HepG2 (cell line): ENCODE measurements around the gene WIPF2. TPM values are rescaled to one million over a fixed set of nuclear protein-coding genes. Genes with fewer than 3 reads are reported as not detected.

Source experiments
- EED ChIP-seq: sonication (generic); formaldehyde crosslinking; IDR thresholded peaks from 2 replicates; pipeline ENCODE4 v1.5.0; 2020; ENCODE audit warnings: mild to moderate bottlenecking, missing genetic modification reagents
- HOXD1 ChIP-seq: sonication (generic); formaldehyde crosslinking; IDR thresholded peaks from 2 replicates; pipeline ENCODE4 v1.5.0; 2020; ENCODE audit warnings: missing genetic modification reagents
- KLF9 ChIP-seq: IDR thresholded peaks from 2 replicates; pipeline ENCODE4 v1.6.1; 2016; ENCODE audit warnings: low read depth
- RAD21 ChIP-seq: fragments of 450-650 bp; formaldehyde crosslinking; IDR thresholded peaks from 2 replicates; pipeline ENCODE4 v1.5.0; 2020; ENCODE audit warnings: mild to moderate bottlenecking
- REL ChIP-seq: sonication (generic); formaldehyde crosslinking; conservative IDR thresholded peaks from 2 replicates; pipeline ENCODE4 v1.8.0; 2022; ENCODE audit warnings: mild to moderate bottlenecking, missing genetic modification reagents, moderate library complexity
- SMARCE1 ChIP-seq: fragments of 450-650 bp; IDR thresholded peaks from 2 replicates; pipeline ENCODE4 v1.6.1; 2017; ENCODE audit warnings: borderline replicate concordance
- XRCC5 ChIP-seq: fragments of 200-400 bp; formaldehyde crosslinking; optimal IDR thresholded peaks from 2 replicates; pipeline ENCODE3; 2017; ENCODE audit warnings: mild to moderate bottlenecking, low read length
- ZBTB7A ChIP-seq: sonication (generic); formaldehyde crosslinking; IDR thresholded peaks from 2 replicates; pipeline ENCODE4 v1.8.0; 2022; ENCODE audit warnings: mild to moderate bottlenecking, missing genetic modification reagents
- ZKSCAN5 ChIP-seq: sonication (generic); formaldehyde crosslinking; IDR thresholded peaks from 2 replicates; pipeline ENCODE4 v1.5.1; 2020; ENCODE audit warnings: mild to moderate bottlenecking, missing genetic modification reagents
- ZNF615 ChIP-seq: sonication (generic); formaldehyde crosslinking; IDR thresholded peaks from 2 replicates; pipeline ENCODE4 v1.5.0; 2020; ENCODE audit warnings: mild to moderate bottlenecking, missing genetic modification reagents, borderline replicate concordance
- ZNF652 ChIP-seq: IDR thresholded peaks from 2 replicates; pipeline ENCODE4 v1.6.1; 2016; ENCODE audit warnings: low read depth, borderline replicate concordance
- polyA plus RNA-seq, 8 experiments: library from polyadenylated mRNA; depleted of rRNA in 3 of 8; stranded (reverse) in 7 of 8; unstranded in 1 of 8; fragments of >200 nt; fragmentation: Illumina TruSeq in 4 of 8; extraction: Trizol in 4 of 8; gene quantifications; 2 replicates each; pipeline versions ENCODE4 v1.2.1 to v1.2.3, GENCODE V29; 2011 to 2016; ENCODE audit warnings: low read depth in 4 of 8, missing spikeins in 1 of 8, mixed read lengths in 1 of 8; ENCODE audit not compliant: insufficient read depth in 1 of 8
- total RNA-seq, 5 experiments: library from RNA; depleted of rRNA; stranded (reverse); fragments of >200 nt; fragmentation: Illumina TruSeq; extraction: Trizol; gene quantifications; 2 replicates each; pipeline ENCODE4 v1.2.3, GENCODE V29; 2016; ENCODE audit warnings: low read depth in 1 of 5
- TF ChIP-seq, protein P1 (sequence below): sonication (generic); formaldehyde crosslinking; IDR thresholded peaks from 2 replicates; pipeline ENCODE4 v1.9.0; 2021; ENCODE audit warnings: missing genetic modification reagents, borderline replicate concordance
- TF ChIP-seq, protein P2 (sequence below): sonication (generic); formaldehyde crosslinking; IDR thresholded peaks from 2 replicates; pipeline ENCODE4 v1.5.0; 2020; ENCODE audit warnings: mild to moderate bottlenecking, missing genetic modification reagents, borderline replicate concordance
- TF ChIP-seq, protein P3 (sequence below): sonication (generic); formaldehyde crosslinking; IDR thresholded peaks from 2 replicates; pipeline ENCODE4 v1.4.0; 2020; ENCODE audit warnings: mild to moderate bottlenecking, missing genetic modification reagents
- TF ChIP-seq, protein P4 (sequence below): sonication (generic); formaldehyde crosslinking; IDR thresholded peaks from 2 replicates; pipeline ENCODE4; 2020; ENCODE audit warnings: missing genetic modification reagents, mild to moderate bottlenecking, borderline replicate concordance
- TF ChIP-seq, protein P5 (sequence below): sonication (generic); formaldehyde crosslinking; IDR thresholded peaks from 2 replicates; pipeline ENCODE4 v1.8.0; 2022; ENCODE audit warnings: missing genetic modification reagents, low read depth, mild to moderate bottlenecking, borderline replicate concordance

The WIPF2 gene
- total and polyA plus RNA-seq, 2 of the 13 experiments (the other 11 are each of a cell fraction or from before 2014, with no cell fraction given): 7.2 to 10.8 TPM

DNA sequence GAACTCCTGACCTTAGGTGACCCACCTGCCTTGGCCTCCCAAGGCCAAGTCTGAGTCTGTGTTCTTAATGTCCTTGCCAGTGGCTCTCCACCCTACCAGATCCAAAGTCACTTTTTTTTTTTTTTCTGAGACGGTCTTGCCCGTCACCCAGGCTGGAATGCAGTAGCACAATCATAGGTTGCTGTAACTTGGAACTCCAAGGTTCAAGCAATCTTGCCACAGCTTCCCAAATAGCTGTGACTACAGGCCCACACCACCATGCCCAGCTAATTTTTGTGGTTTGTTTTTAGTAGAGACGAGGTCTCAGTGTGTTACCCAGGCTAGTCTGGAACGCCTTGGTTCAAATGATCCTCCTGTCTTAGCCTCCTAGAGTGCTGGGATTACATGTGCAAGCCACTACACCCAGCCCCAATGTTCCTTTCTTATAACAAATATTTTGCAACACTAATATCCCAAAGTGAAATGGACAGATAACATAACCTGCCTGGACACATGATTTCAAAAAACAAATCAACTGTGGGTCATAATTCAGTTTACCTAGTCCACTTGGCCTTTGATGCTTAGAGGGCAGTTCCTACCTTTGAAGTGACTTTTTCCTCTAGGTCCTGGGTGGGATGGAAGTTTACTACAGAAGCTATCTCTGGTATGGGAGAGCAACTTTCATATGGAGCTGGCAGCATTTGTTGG lies 45.9 kb upstream of the WIPF2 start (continued):
- TF ChIP-seq, protein P1, sequence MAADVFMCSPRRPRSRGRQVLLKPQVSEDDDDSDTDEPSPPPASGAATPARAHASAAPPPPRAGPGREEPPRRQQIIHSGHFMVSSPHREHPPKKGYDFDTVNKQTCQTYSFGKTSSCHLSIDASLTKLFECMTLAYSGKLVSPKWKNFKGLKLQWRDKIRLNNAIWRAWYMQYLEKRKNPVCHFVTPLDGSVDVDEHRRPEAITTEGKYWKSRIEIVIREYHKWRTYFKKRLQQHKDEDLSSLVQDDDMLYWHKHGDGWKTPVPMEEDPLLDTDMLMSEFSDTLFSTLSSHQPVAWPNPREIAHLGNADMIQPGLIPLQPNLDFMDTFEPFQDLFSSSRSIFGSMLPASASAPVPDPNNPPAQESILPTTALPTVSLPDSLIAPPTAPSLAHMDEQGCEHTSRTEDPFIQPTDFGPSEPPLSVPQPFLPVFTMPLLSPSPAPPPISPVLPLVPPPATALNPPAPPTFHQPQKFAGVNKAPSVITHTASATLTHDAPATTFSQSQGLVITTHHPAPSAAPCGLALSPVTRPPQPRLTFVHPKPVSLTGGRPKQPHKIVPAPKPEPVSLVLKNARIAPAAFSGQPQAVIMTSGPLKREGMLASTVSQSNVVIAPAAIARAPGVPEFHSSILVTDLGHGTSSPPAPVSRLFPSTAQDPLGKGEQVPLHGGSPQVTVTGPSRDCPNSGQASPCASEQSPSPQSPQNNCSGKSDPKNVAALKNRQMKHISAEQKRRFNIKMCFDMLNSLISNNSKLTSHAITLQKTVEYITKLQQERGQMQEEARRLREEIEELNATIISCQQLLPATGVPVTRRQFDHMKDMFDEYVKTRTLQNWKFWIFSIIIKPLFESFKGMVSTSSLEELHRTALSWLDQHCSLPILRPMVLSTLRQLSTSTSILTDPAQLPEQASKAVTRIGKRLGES: no peak
- TF ChIP-seq KLF9 (CRISPR knock-in tag): no peak
- TF ChIP-seq, protein P2, sequence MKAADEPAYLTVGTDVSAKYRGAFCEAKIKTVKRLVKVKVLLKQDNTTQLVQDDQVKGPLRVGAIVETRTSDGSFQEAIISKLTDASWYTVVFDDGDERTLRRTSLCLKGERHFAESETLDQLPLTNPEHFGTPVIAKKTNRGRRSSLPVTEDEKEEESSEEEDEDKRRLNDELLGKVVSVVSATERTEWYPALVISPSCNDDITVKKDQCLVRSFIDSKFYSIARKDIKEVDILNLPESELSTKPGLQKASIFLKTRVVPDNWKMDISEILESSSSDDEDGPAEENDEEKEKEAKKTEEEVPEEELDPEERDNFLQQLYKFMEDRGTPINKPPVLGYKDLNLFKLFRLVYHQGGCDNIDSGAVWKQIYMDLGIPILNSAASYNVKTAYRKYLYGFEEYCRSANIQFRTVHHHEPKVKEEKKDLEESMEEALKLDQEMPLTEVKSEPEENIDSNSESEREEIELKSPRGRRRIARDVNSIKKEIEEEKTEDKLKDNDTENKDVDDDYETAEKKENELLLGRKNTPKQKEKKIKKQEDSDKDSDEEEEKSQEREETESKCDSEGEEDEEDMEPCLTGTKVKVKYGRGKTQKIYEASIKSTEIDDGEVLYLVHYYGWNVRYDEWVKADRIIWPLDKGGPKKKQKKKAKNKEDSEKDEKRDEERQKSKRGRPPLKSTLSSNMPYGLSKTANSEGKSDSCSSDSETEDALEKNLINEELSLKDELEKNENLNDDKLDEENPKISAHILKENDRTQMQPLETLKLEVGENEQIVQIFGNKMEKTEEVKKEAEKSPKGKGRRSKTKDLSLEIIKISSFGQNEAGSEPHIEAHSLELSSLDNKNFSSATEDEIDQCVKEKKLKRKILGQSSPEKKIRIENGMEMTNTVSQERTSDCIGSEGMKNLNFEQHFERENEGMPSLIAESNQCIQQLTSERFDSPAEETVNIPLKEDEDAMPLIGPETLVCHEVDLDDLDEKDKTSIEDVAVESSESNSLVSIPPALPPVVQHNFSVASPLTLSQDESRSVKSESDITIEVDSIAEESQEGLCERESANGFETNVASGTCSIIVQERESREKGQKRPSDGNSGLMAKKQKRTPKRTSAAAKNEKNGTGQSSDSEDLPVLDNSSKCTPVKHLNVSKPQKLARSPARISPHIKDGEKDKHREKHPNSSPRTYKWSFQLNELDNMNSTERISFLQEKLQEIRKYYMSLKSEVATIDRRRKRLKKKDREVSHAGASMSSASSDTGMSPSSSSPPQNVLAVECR (CRISPR knock-in tag): peak; percentile 17; the same call in 1 of the 2 replicates
- no peak for TF ChIP-seq RAD21 (CRISPR knock-in tag)
- TF ChIP-seq ZBTB7A (CRISPR knock-in tag): no peak
- no peak for TF ChIP-seq EED (CRISPR knock-in tag)
- no peak for TF ChIP-seq ZKSCAN5 (CRISPR knock-in tag)
- TF ChIP-seq SMARCE1: no peak
- TF ChIP-seq, protein P3, sequence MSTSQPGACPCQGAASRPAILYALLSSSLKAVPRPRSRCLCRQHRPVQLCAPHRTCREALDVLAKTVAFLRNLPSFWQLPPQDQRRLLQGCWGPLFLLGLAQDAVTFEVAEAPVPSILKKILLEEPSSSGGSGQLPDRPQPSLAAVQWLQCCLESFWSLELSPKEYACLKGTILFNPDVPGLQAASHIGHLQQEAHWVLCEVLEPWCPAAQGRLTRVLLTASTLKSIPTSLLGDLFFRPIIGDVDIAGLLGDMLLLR (CRISPR knock-in tag): no peak
- TF ChIP-seq, protein P4, sequence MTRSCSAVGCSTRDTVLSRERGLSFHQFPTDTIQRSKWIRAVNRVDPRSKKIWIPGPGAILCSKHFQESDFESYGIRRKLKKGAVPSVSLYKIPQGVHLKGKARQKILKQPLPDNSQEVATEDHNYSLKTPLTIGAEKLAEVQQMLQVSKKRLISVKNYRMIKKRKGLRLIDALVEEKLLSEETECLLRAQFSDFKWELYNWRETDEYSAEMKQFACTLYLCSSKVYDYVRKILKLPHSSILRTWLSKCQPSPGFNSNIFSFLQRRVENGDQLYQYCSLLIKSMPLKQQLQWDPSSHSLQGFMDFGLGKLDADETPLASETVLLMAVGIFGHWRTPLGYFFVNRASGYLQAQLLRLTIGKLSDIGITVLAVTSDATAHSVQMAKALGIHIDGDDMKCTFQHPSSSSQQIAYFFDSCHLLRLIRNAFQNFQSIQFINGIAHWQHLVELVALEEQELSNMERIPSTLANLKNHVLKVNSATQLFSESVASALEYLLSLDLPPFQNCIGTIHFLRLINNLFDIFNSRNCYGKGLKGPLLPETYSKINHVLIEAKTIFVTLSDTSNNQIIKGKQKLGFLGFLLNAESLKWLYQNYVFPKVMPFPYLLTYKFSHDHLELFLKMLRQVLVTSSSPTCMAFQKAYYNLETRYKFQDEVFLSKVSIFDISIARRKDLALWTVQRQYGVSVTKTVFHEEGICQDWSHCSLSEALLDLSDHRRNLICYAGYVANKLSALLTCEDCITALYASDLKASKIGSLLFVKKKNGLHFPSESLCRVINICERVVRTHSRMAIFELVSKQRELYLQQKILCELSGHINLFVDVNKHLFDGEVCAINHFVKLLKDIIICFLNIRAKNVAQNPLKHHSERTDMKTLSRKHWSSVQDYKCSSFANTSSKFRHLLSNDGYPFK (CRISPR knock-in tag): no peak
- TF ChIP-seq HOXD1 (CRISPR knock-in tag): no peak
- TF ChIP-seq ZNF615 (CRISPR knock-in tag): no peak
- TF ChIP-seq ZNF652: no peak
- no peak for TF ChIP-seq REL (CRISPR knock-in tag)
- TF ChIP-seq XRCC5: no peak
- TF ChIP-seq, protein P5, sequence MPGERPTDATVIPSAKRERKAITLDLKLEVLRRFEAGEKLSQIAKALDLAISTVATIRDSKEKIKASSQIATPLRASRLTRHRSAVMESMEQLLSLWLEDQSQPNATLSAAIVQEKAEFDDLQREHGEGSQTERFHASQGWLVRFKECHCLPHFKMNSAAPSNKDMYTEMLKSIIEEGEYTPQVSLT (CRISPR knock-in tag): no peak
